HepG2 (cell line): ENCODE results near the gene C1orf35. TPM values are rescaled to one million over a fixed set of nuclear protein-coding genes. Genes with fewer than 3 reads are reported as not detected.

ENCODE experiments used
- BRCA1 ChIP-seq: sonication (generic); formaldehyde crosslinking; IDR thresholded peaks from 2 replicates; pipeline ENCODE4 v1.4.0; 2020; ENCODE audit warnings: missing genetic modification reagents
- HOXA3 ChIP-seq: sonication (generic); formaldehyde crosslinking; IDR thresholded peaks from 2 replicates; pipeline ENCODE4 v1.5.0; 2020; ENCODE audit warnings: missing genetic modification reagents
- ISL2 ChIP-seq: sonication (generic); formaldehyde crosslinking; IDR thresholded peaks from 2 replicates; pipeline ENCODE4 v1.5.0; 2020; ENCODE audit warnings: missing genetic modification reagents
- MZF1 ChIP-seq: sonication (generic); formaldehyde crosslinking; IDR thresholded peaks from 2 replicates; pipeline ENCODE4 v1.8.1; 2023; ENCODE audit warnings: mild to moderate bottlenecking, missing genetic modification reagents, borderline replicate concordance
- NFKBIZ ChIP-seq: IDR thresholded peaks from 2 replicates; pipeline ENCODE4 v1.6.1; 2018; ENCODE audit warnings: missing genetic modification reagents, missing compliant biosample characterization
- PPARG ChIP-seq: conservative IDR thresholded peaks from 2 replicates; pipeline ENCODE4 v1.6.1; 2016; ENCODE audit warnings: missing biosample characterization, missing genetic modification reagents
- SCMH1 ChIP-seq: sonication (generic); formaldehyde crosslinking; IDR thresholded peaks from 2 replicates; pipeline ENCODE4 v1.9.0; 2021; ENCODE audit warnings: missing genetic modification reagents, mild to moderate bottlenecking, borderline replicate concordance
- TEAD2 ChIP-seq: sonication (generic); formaldehyde crosslinking; IDR thresholded peaks from 2 replicates; pipeline ENCODE4 v1.9.0; 2021; ENCODE audit warnings: missing genetic modification reagents
- ZNF550 ChIP-seq: sonication (generic); formaldehyde crosslinking; IDR thresholded peaks from 2 replicates; pipeline ENCODE4 v1.4.0; 2020; ENCODE audit warnings: mild to moderate bottlenecking, missing genetic modification reagents, borderline replicate concordance
- ZNF788 ChIP-seq: sonication (generic); formaldehyde crosslinking; IDR thresholded peaks from 2 replicates; pipeline ENCODE4 v1.5.0; 2020; ENCODE audit warnings: mild to moderate bottlenecking, missing genetic modification reagents, borderline replicate concordance
- polyA plus RNA-seq, 8 experiments: library from polyadenylated mRNA; depleted of rRNA in 3 of 8; stranded (reverse) in 7 of 8; unstranded in 1 of 8; fragments of >200 nt; fragmentation: Illumina TruSeq in 4 of 8; extraction: Trizol in 4 of 8; gene quantifications; 2 replicates each; pipeline versions ENCODE4 v1.2.1 to v1.2.3, GENCODE V29; 2011 to 2016; ENCODE audit warnings: low read depth in 4 of 8, missing spikeins in 1 of 8, mixed read lengths in 1 of 8; ENCODE audit not compliant: insufficient read depth in 1 of 8
- total RNA-seq, 5 experiments: library from RNA; depleted of rRNA; stranded (reverse); fragments of >200 nt; fragmentation: Illumina TruSeq; extraction: Trizol; gene quantifications; 2 replicates each; pipeline ENCODE4 v1.2.3, GENCODE V29; 2016; ENCODE audit warnings: low read depth in 1 of 5
- TF ChIP-seq, protein P1 (sequence below): sonication (generic); formaldehyde crosslinking; IDR thresholded peaks from 2 replicates; pipeline ENCODE4 v1.5.0; 2020; ENCODE audit warnings: missing genetic modification reagents, mild to moderate bottlenecking, borderline replicate concordance
- TF ChIP-seq, protein P2 (sequence below): IDR thresholded peaks from 2 replicates; pipeline ENCODE4 v1.6.1; 2012; ENCODE audit warnings: inconsistent platforms
- TF ChIP-seq, protein P3 (sequence below): sonication (generic); formaldehyde crosslinking; IDR thresholded peaks from 2 replicates; pipeline ENCODE4 v1.5.0; 2020; ENCODE audit warnings: missing genetic modification reagents

The C1orf35 gene
- total and polyA plus RNA-seq, 2 of the 13 experiments (the other 11 are each of a cell fraction or from before 2014, with no cell fraction given): 8.1 to 19.3 TPM

DNA sequence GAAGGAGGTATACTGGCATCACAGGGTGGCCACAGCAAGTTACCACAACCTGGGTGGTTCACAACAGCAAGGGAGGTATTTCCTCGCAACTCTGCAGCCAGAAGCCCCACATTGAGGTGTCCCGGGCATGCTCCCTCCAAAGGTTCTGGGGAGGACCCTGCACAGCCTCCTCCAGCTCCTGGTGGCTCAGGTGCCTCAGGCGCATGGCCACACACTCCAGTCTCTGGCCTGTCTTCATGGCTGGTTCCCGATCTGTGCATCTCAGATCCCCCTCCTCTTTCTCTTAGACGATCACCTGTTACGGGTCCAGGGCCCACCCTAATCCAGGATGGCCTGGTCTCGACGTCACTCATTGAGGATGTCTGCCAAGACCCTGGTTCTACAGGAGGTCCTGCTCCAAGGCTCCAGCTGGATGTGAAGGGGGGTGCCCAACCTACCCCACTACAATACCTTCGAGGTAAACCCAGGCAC, 27.3 kb downstream of the C1orf35 start (continued):
- TF ChIP-seq, protein P1, sequence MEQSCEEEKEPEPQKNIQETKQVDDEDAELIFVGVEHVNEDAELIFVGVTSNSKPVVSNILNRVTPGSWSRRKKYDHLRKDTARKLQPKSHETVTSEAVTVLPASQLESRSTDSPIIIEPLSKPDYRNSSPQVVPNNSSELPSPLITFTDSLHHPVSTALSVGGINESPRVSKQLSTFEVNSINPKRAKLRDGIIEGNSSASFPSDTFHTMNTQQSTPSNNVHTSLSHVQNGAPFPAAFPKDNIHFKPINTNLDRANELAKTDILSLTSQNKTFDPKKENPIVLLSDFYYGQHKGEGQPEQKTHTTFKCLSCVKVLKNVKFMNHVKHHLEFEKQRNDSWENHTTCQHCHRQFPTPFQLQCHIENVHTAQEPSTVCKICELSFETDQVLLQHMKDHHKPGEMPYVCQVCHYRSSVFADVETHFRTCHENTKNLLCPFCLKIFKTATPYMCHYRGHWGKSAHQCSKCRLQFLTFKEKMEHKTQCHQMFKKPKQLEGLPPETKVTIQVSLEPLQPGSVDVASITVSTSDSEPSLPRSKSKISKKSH (CRISPR knock-in tag): no peak
- TF ChIP-seq BRCA1: no peak
- TF ChIP-seq ZNF550 (CRISPR knock-in tag): no peak
- no peak for TF ChIP-seq NFKBIZ (CRISPR knock-in tag)
- TF ChIP-seq TEAD2 (CRISPR knock-in tag): no peak
- TF ChIP-seq, protein P2, sequence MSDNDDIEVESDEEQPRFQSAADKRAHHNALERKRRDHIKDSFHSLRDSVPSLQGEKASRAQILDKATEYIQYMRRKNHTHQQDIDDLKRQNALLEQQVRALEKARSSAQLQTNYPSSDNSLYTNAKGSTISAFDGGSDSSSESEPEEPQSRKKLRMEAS: no peak
- TF ChIP-seq HOXA3 (CRISPR knock-in tag): no peak
- no peak for TF ChIP-seq SCMH1 (CRISPR knock-in tag)
- TF ChIP-seq ISL2 (CRISPR knock-in tag): no peak
- TF ChIP-seq ZNF788: no peak
- TF ChIP-seq PPARG: no peak
- TF ChIP-seq, protein P3, sequence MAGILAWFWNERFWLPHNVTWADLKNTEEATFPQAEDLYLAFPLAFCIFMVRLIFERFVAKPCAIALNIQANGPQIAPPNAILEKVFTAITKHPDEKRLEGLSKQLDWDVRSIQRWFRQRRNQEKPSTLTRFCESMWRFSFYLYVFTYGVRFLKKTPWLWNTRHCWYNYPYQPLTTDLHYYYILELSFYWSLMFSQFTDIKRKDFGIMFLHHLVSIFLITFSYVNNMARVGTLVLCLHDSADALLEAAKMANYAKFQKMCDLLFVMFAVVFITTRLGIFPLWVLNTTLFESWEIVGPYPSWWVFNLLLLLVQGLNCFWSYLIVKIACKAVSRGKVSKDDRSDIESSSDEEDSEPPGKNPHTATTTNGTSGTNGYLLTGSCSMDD (CRISPR knock-in tag): no peak
- TF ChIP-seq MZF1 (CRISPR knock-in tag): no peak
